ENCODE data around the gene CFAP97D2. TPM values are rescaled to one million over a fixed set of nuclear protein-coding genes. Genes with fewer than 3 reads are reported as not detected.

CFAP97D2 gene
- total RNA-seq, 2 donors from 2014 or later, result not detected

DNA sequence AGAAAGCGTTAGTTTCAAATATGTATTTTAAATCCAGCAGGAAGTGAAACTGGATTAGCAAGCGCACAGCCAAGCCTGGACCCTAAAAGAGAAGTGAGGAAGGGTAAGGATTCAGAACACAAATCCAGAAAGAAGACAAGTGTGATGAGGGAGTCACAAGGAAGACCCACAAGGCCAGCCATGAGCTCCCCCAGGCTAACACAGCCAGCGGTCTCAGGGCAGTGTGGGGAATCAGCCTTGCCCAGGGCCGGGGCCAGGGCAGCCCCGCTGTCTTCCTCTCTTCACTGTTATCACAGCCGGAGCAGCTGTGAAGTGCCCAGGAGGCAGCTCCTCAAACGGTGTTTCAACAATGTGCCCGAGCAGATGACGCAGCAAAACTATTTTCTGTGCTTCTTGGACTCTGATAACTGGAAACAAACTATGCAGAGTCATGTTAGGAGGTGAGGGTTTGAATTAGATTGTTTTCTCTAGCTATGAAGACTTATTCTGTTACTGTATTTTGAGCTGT is 43.5 kb downstream of the CFAP97D2 start:
- Histone ChIP-seq H3K27ac (peak overlapping the region; percentile 1 to 4), H3K27me3 (no peaks in the 10 kb centered on the region), H3K9me3 (no peaks in the 10 kb centered on the region), H3K4me3 (no peak overlapping the region), H3K4me1 (peaks cover 0 to 16% of the 10 kb centered on the region in 2 donors), H3K36me3 (no peaks in the 10 kb centered on the region)
- TF ChIP-seq, protein P1, sequence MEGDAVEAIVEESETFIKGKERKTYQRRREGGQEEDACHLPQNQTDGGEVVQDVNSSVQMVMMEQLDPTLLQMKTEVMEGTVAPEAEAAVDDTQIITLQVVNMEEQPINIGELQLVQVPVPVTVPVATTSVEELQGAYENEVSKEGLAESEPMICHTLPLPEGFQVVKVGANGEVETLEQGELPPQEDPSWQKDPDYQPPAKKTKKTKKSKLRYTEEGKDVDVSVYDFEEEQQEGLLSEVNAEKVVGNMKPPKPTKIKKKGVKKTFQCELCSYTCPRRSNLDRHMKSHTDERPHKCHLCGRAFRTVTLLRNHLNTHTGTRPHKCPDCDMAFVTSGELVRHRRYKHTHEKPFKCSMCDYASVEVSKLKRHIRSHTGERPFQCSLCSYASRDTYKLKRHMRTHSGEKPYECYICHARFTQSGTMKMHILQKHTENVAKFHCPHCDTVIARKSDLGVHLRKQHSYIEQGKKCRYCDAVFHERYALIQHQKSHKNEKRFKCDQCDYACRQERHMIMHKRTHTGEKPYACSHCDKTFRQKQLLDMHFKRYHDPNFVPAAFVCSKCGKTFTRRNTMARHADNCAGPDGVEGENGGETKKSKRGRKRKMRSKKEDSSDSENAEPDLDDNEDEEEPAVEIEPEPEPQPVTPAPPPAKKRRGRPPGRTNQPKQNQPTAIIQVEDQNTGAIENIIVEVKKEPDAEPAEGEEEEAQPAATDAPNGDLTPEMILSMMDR (IDR thresholded peaks at IDR 0.05), result no peak
- DNase-seq (ENCODE audit: low spot score), result no peak

- no peaks in the 10 kb centered on the region for H3K36me3 ChIP-seq
- no peak overlapping the region for H3K4me3 ChIP-seq
- peaks cover 0 to 16% of the 10 kb centered on the region in 2 donors for H3K4me1 ChIP-seq
- H3K9me3 ChIP-seq, result no peaks in the 10 kb centered on the region
- no peak overlapping the region for H3K27ac ChIP-seq
- no peak for DNase-seq (ENCODE audit: low spot score)
- TF ChIP-seq, protein P1 (IDR thresholded peaks at IDR 0.05), result no peak
- peaks cover 0 to 3% of the 10 kb centered on the region in 2 donors for H3K27me3 ChIP-seq
These were observed 45.1 kb downstream of the CFAP97D2 start for GRCh38 chr13:114224201-114224600.

DNA sequence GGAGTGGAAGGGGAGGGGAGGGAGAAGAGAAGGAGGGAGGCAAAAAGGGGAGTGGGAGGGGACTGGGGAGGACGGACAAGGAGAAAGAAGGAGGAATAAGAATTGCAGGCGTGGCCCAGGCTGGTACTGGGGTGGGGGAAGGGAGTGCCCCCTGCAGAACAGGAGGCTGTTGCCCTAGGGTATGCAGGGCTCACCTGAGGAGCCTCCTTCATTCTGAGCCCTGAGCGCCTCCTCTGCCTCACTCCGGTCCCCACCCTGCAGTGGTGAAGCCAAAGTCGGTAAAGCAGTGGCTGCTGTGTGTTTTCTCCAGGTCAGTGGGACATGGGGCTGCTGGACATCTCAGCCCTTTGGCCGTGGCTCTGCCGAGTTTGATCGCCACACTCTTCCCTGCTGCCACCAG is 46.6 kb downstream of the CFAP97D2 start:
- H3K4me3 ChIP-seq, result no peak overlapping the region
- TF ChIP-seq, protein P1 (IDR thresholded peaks at IDR 0.05), result no peak
- no peaks in the 10 kb centered on the region for H3K36me3 ChIP-seq
- peaks cover 0 to 16% of the 10 kb centered on the region in 2 donors for H3K4me1 ChIP-seq
- H3K27ac ChIP-seq, result no peak overlapping the region
- H3K27me3 ChIP-seq, result peaks cover 0 to 3% of the 10 kb centered on the region in 2 donors
- H3K9me3 ChIP-seq, result no peaks in the 10 kb centered on the region
- DNase-seq (ENCODE audit: low spot score), result no peak

- H3K36me3 ChIP-seq, result no peaks in the 10 kb centered on the region
- no peak overlapping the region for H3K27ac ChIP-seq
- H3K4me3 ChIP-seq, result no peak overlapping the region
- no peaks in the 10 kb centered on the region for H3K9me3 ChIP-seq
- H3K4me1 ChIP-seq, result peaks cover 0 to 16% of the 10 kb centered on the region in 2 donors
- peaks cover 0 to 3% of the 10 kb centered on the region in 2 donors for H3K27me3 ChIP-seq
- no peak for DNase-seq (ENCODE audit: low spot score)
- TF ChIP-seq, protein P1 (IDR thresholded peaks at IDR 0.05), result no peak
These were observed 47.0 kb downstream of the CFAP97D2 start for GRCh38 chr13:114226088-114226487.

DNA sequence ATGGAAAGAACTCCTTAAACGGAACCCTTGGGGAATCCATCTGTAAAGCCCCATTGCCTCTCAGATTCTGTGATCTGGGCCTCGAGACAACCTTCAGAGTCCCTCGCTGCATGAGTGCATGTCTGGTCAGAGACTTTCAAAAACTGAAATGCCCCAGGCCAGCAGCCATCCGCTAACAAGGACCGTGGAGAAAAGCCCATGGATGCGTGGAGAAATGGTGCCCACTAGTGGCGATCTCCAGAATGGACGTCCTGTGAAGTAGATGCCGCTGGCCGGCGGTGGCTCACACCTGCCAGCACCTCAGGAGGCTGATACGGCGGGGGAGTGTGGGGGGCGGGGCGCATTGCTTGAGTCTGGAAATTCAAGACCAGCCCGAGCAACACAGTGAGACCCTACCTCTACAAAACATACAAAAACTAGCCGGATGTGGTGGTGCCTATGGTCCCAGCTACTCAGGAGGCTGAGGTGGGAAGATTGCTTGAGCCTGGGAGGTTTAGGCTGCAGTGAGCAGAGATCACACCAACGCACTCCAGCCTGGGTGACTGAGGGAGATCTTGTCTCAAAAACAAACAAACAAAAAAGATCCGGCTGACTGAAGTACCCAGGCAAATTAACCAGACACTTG is 47.8 kb downstream of the CFAP97D2 start:
- DNase-seq (ENCODE audit: low spot score), result peak; percentile 91
- H3K4me3 ChIP-seq, result no peak overlapping the region
- no peaks in the 10 kb centered on the region for H3K9me3 ChIP-seq
- no peaks in the 10 kb centered on the region for H3K36me3 ChIP-seq
- peaks cover 0 to 16% of the 10 kb centered on the region in 2 donors for H3K4me1 ChIP-seq
- TF ChIP-seq, protein P1 (IDR thresholded peaks at IDR 0.05), result peak; percentile 91 to 98
- no peak overlapping the region for H3K27ac ChIP-seq
- peaks cover 0 to 3% of the 10 kb centered on the region in 2 donors for H3K27me3 ChIP-seq

Measured in right atrium auricular region (tissue), 2 donors.